ENCODE data around the gene PDE5A. TPM values are rescaled to one million over a fixed set of nuclear protein-coding genes. Genes with fewer than 3 reads are reported as not detected.

The PDE5A gene
- polyA plus RNA-seq, 1 donor from 2014 or later = 12.9 TPM

DNA sequence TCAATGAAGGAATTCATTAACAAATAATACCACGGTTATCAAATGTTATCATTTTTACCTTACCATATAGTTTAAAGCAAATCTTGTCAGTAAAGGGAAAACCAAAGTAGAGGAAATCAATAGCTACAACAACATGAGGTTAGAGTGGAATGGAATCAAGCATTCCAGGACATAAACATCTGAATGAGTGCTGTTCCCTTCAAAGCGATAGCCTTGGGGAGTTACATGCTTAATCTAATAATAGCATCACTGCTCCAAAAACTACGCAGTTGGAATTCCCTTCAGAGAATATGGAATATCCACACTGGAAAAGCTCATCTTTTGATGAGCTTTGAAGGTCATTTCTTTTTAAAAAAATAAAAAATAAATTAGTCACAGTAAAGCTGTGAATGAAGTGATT, 31.2 kb downstream of the PDE5A start:
- H3K9me2 ChIP-seq (ENCODE audit: insufficient read depth, low read length) = no peaks in the 10 kb centered on the region
- H3K4me2 ChIP-seq (ENCODE audit: low read length) = no peak overlapping the region
- H3K27me3 ChIP-seq (ENCODE audit: insufficient read depth, low read depth, low read length) = no peaks in the 10 kb centered on the region
- H3F3A ChIP-seq (ENCODE audit: insufficient read depth, low read length, poor library complexity, severe bottlenecking) = no peaks in the 10 kb centered on the region
- H3K36me3 ChIP-seq (ENCODE audit: insufficient read depth, low read length) = no peaks in the 10 kb centered on the region
- no peaks in the 10 kb centered on the region for H3K9me3 ChIP-seq (ENCODE audit: low read length)
- H3K9ac ChIP-seq (ENCODE audit: low read length) = no peak overlapping the region
- no peaks in the 10 kb centered on the region for H3K79me2 ChIP-seq (replicated peaks; ENCODE audit: insufficient read depth, low read length)
- no peak for TF ChIP-seq TAF1 (IDR thresholded peaks at IDR 0.05; ENCODE audit: low read depth)
- no peak for TF ChIP-seq POLR2AphosphoS5 (IDR thresholded peaks at IDR 0.05)
- TF ChIP-seq EP300 (conservative IDR thresholded peaks at IDR 0.05; ENCODE audit: poor library complexity, severe bottlenecking) = no peak
- TF ChIP-seq, protein P1, sequence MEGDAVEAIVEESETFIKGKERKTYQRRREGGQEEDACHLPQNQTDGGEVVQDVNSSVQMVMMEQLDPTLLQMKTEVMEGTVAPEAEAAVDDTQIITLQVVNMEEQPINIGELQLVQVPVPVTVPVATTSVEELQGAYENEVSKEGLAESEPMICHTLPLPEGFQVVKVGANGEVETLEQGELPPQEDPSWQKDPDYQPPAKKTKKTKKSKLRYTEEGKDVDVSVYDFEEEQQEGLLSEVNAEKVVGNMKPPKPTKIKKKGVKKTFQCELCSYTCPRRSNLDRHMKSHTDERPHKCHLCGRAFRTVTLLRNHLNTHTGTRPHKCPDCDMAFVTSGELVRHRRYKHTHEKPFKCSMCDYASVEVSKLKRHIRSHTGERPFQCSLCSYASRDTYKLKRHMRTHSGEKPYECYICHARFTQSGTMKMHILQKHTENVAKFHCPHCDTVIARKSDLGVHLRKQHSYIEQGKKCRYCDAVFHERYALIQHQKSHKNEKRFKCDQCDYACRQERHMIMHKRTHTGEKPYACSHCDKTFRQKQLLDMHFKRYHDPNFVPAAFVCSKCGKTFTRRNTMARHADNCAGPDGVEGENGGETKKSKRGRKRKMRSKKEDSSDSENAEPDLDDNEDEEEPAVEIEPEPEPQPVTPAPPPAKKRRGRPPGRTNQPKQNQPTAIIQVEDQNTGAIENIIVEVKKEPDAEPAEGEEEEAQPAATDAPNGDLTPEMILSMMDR (IDR thresholded peaks at IDR 0.05; ENCODE audit: poor library complexity, severe bottlenecking) = no peak
- TF ChIP-seq RAD21 (conservative IDR thresholded peaks at IDR 0.05) = no peak
- no peak overlapping the region for H2AFZ ChIP-seq (ENCODE audit: low read depth, low read length)
- no peak overlapping the region for H3K4me3 ChIP-seq (ENCODE audit: low read length)
- no peak overlapping the region for H3K27ac ChIP-seq (ENCODE audit: low read length)
- no peaks in the 10 kb centered on the region for H4K20me1 ChIP-seq (ENCODE audit: insufficient read depth)

DNA sequence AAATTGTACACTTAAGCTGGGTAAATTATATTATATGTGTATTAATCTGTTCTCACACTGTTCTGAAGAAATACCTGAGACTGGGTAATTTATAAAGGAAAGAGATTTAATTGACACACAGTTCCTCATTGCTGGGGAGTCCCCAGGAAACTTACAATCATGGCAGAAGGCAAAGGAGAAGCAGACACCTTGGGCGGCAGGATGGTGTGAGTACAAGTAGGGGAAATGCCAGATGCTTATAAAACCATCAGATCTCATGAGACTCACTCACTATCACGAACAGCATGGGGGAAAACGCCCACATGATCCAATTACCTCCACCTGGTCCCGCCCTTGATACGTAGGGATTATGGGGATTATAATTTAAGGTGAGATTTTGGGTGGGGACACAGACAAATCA, 34.9 kb downstream of the PDE5A start:
- Histone ChIP-seq H3F3A (ENCODE audit: insufficient read depth, low read length, poor library complexity, severe bottlenecking) (no peaks in the 10 kb centered on the region), H3K4me3 (ENCODE audit: low read length) (no peak overlapping the region)

More for the DNA sequence above, 34.9 kb downstream of the PDE5A start:
- Histone ChIP-seq H3K9me3 (ENCODE audit: low read length) (no peaks in the 10 kb centered on the region), H4K20me1 (ENCODE audit: insufficient read depth) (no peaks in the 10 kb centered on the region), H3K9me2 (ENCODE audit: insufficient read depth, low read length) (no peaks in the 10 kb centered on the region), H2AFZ (ENCODE audit: low read depth, low read length) (no peak overlapping the region), H3K4me2 (ENCODE audit: low read length) (no peak overlapping the region), H3K9ac (ENCODE audit: low read length) (no peak overlapping the region), H3K27me3 (ENCODE audit: insufficient read depth, low read depth, low read length) (no peaks in the 10 kb centered on the region), H3K36me3 (ENCODE audit: insufficient read depth, low read length) (no peaks in the 10 kb centered on the region), H3K27ac (ENCODE audit: low read length) (no peak overlapping the region), H3K79me2 (replicated peaks; ENCODE audit: insufficient read depth, low read length) (no peaks in the 10 kb centered on the region)
- TF ChIP-seq RAD21 (conservative IDR thresholded peaks at IDR 0.05) (no peak), SMC3 (conservative IDR thresholded peaks at IDR 0.05; ENCODE audit: poor library complexity) (no peak), TAF1 (IDR thresholded peaks at IDR 0.05; ENCODE audit: low read depth) (no peak), EZH2 (IDR thresholded peaks at IDR 0.05; ENCODE audit: borderline replicate concordance, insufficient read depth, low read length, poor library complexity, severe bottlenecking) (no peak), EP300 (conservative IDR thresholded peaks at IDR 0.05; ENCODE audit: poor library complexity, severe bottlenecking) (no peak), MXI1 (conservative IDR thresholded peaks at IDR 0.05; ENCODE audit: poor library complexity, severe bottlenecking) (no peak), POLR2AphosphoS5 (IDR thresholded peaks at IDR 0.05) (no peak)
- TF ChIP-seq, protein P2, sequence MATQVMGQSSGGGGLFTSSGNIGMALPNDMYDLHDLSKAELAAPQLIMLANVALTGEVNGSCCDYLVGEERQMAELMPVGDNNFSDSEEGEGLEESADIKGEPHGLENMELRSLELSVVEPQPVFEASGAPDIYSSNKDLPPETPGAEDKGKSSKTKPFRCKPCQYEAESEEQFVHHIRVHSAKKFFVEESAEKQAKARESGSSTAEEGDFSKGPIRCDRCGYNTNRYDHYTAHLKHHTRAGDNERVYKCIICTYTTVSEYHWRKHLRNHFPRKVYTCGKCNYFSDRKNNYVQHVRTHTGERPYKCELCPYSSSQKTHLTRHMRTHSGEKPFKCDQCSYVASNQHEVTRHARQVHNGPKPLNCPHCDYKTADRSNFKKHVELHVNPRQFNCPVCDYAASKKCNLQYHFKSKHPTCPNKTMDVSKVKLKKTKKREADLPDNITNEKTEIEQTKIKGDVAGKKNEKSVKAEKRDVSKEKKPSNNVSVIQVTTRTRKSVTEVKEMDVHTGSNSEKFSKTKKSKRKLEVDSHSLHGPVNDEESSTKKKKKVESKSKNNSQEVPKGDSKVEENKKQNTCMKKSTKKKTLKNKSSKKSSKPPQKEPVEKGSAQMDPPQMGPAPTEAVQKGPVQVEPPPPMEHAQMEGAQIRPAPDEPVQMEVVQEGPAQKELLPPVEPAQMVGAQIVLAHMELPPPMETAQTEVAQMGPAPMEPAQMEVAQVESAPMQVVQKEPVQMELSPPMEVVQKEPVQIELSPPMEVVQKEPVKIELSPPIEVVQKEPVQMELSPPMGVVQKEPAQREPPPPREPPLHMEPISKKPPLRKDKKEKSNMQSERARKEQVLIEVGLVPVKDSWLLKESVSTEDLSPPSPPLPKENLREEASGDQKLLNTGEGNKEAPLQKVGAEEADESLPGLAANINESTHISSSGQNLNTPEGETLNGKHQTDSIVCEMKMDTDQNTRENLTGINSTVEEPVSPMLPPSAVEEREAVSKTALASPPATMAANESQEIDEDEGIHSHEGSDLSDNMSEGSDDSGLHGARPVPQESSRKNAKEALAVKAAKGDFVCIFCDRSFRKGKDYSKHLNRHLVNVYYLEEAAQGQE (IDR thresholded peaks at IDR 0.05; ENCODE audit: borderline replicate concordance) = no peak
- TF ChIP-seq, protein P1 (IDR thresholded peaks at IDR 0.05; ENCODE audit: poor library complexity, severe bottlenecking) = no peak
